ENCODE measurements around the gene CELF1. TPM values are rescaled to one million over a fixed set of nuclear protein-coding genes. Genes with fewer than 3 reads are reported as not detected.

The CELF1 gene
- total RNA-seq, 4 donors from 2014 or later, result 82.9 to 248 (median 96.7) TPM

DNA sequence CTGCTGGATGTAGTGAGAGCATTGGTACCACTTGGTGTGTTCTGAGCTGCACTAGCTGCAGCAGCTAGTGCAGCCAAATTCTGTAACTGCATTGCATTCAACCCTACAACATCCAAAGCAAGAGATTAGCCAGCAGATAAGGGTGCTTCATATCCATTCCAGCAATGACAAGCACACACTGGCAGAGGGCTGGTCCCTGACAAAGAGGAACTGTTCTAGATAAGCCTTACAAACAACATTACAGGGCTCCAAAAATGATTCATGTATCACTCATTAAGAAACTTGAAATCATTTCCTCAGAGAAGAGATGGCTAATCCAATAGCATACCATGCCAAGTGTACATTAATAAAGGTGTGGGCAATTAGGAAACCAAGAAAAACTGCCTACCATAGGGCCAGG, 75.6 kb downstream of the CELF1 start:
- TF ChIP-seq, protein P1, sequence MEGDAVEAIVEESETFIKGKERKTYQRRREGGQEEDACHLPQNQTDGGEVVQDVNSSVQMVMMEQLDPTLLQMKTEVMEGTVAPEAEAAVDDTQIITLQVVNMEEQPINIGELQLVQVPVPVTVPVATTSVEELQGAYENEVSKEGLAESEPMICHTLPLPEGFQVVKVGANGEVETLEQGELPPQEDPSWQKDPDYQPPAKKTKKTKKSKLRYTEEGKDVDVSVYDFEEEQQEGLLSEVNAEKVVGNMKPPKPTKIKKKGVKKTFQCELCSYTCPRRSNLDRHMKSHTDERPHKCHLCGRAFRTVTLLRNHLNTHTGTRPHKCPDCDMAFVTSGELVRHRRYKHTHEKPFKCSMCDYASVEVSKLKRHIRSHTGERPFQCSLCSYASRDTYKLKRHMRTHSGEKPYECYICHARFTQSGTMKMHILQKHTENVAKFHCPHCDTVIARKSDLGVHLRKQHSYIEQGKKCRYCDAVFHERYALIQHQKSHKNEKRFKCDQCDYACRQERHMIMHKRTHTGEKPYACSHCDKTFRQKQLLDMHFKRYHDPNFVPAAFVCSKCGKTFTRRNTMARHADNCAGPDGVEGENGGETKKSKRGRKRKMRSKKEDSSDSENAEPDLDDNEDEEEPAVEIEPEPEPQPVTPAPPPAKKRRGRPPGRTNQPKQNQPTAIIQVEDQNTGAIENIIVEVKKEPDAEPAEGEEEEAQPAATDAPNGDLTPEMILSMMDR (IDR thresholded peaks at IDR 0.05), result no peak
- no peak for TF ChIP-seq POLR2A (IDR thresholded peaks at IDR 0.05)
- no peak for TF ChIP-seq EP300 (IDR thresholded peaks at IDR 0.05; ENCODE audit: low read depth)
- no peak for TF ChIP-seq POLR2AphosphoS5 (IDR thresholded peaks at IDR 0.05)
- H3K4me3 ChIP-seq, result no peak overlapping the region
- no peak overlapping the region for H3K27ac ChIP-seq
- no peak for DNase-seq
- H3K36me3 ChIP-seq, result peaks cover 0 to 85% (median 40%) of the 10 kb centered on the region in 4 donors
- H3K9me3 ChIP-seq, result no peaks in the 10 kb centered on the region
- no peaks in the 10 kb centered on the region for H3K4me1 ChIP-seq
- no peaks in the 10 kb centered on the region for H3K27me3 ChIP-seq
- in situ Hi-C loops (cut with MboI; ENCODE audit: low pct_ligation_motif_present in 1 of 4, low pct_unique_long_range_greater_than_20kb in 1 of 4, low sequenced_read_pairs in 3 of 4), result no loop called here
- intact Hi-C loops (cut with DNase I; ENCODE audit: low total_unique reads), result no loop called here

DNA sequence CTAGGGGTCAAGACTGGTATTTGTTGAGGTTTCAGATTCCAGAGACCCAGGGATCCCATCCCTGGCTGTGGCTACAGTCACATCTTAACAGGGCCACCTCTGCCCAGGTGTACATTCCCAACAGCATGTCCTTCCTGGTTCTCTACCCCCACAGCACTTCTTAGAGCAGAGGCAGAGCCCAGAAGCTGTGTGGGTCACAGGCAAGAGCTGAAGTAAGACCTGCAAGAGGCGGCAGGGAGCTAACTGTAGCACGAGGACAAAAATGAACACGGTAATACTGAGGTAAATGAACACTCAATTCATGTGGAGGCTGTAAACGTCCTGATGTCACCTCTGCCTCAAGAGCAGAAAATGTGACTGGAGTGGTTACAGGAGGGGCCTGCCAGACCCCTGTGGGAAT, 82.3 kb downstream of the CELF1 start:
- in situ Hi-C loops (cut with MboI; ENCODE audit: low pct_ligation_motif_present in 1 of 4, low pct_unique_long_range_greater_than_20kb in 1 of 4, low sequenced_read_pairs in 3 of 4) (loop anchor here in 1 of 4 donors (25.0 kb wide), 1 partner anchor 92 kb away; the partner anchor contains the start of genes CELF1 and PTPMT1), intact Hi-C loops (cut with DNase I; ENCODE audit: low total_unique reads) (no loop called here)
- Histone ChIP-seq H3K4me3 (no peak overlapping the region), H3K9me3 (no peaks in the 10 kb centered on the region), H3K27me3 (no peaks in the 10 kb centered on the region), H3K27ac (peak overlapping the region in 1 of 4 donors; percentile 9), H3K36me3 (peaks cover 0 to 56% (median 23%) of the 10 kb centered on the region in 4 donors), H3K4me1 (peaks cover 11 to 41% (median 28%) of the 10 kb centered on the region in 4 donors)
- no peak for DNase-seq
- 91% methylated on average over 4 of the region's 4 CpGs; no CpG with 5 or more reads in 1 of the 2 donors for WGBS, 2 donors (ENCODE audit: low coverage in 1 of 2)
- TF ChIP-seq, protein P1 (IDR thresholded peaks at IDR 0.05), result no peak
- no peak for TF ChIP-seq POLR2AphosphoS5 (IDR thresholded peaks at IDR 0.05)
- no peak for TF ChIP-seq POLR2A (IDR thresholded peaks at IDR 0.05)
- TF ChIP-seq EP300 (IDR thresholded peaks at IDR 0.05; ENCODE audit: low read depth), result no peak

DNA sequence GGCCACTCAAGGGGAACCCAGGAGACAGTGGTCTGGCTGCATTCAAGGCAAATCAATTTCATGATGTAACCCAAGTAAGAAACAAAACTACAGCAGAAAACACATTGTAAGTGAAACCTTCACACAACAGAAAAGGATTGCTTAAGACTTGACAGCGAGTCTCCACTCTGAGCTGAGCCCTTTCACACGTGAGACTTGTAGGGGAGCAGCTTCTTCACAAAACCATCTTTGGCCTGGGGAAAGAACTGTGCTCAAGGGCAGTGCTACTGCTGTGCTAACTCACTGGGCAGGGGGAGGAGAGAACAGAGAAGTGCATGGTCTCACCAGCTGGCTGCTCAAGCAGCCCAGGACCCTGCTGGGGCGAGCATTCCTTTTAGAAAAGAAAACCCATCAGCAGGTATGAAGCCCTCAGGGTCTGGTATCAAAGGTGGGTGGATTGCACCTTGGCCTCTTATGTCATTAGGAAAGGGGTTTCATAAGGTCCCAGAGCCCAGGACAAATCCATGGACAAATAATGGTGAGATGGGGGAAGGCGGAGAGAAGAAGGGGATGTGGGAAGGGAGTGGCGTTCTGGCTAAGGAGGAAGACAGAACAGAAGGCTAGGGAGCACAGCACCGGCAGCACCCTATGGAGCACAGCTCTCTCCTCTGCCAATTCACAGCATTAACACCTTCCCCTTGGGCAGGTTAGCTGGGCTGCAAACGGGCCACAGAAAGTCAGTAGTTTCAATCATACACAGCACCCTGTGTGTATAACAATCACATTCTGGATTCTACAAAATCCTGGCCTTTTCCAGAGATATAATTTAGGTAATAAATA, 83.4 kb downstream of the CELF1 start:
- intact Hi-C loops (cut with DNase I; ENCODE audit: low total_unique reads), result no loop called here
- H3K27me3 ChIP-seq, result no peaks in the 10 kb centered on the region
- no peaks in the 10 kb centered on the region for H3K9me3 ChIP-seq
- no peak overlapping the region for H3K4me3 ChIP-seq
- H3K4me1 ChIP-seq, result peaks cover 11 to 45% (median 28%) of the 10 kb centered on the region in 4 donors
- H3K36me3 ChIP-seq, result peaks cover 0 to 47% (median 18%) of the 10 kb centered on the region in 4 donors
- no peak for DNase-seq
- WGBS, 2 donors (ENCODE audit: low coverage in 1 of 2), result 85 to 86% methylated on average over 5 to 7 of the region's 7 CpGs
- TF ChIP-seq POLR2A (IDR thresholded peaks at IDR 0.05) (no peak), POLR2AphosphoS5 (IDR thresholded peaks at IDR 0.05) (no peak), EP300 (IDR thresholded peaks at IDR 0.05; ENCODE audit: low read depth) (no peak)
- TF ChIP-seq, protein P1 (IDR thresholded peaks at IDR 0.05), result no peak
- H3K27ac ChIP-seq, result peak overlapping the region in 3 of 4 donors; percentile 5 to 75 (median 67)
- in situ Hi-C loops (cut with MboI; ENCODE audit: low pct_ligation_motif_present in 1 of 4, low pct_unique_long_range_greater_than_20kb in 1 of 4, low sequenced_read_pairs in 3 of 4), result loop anchor here in 1 of 4 donors (25.0 kb wide), 1 partner anchor 93 kb away; the partner anchor contains the start of genes CELF1 and PTPMT1

DNA sequence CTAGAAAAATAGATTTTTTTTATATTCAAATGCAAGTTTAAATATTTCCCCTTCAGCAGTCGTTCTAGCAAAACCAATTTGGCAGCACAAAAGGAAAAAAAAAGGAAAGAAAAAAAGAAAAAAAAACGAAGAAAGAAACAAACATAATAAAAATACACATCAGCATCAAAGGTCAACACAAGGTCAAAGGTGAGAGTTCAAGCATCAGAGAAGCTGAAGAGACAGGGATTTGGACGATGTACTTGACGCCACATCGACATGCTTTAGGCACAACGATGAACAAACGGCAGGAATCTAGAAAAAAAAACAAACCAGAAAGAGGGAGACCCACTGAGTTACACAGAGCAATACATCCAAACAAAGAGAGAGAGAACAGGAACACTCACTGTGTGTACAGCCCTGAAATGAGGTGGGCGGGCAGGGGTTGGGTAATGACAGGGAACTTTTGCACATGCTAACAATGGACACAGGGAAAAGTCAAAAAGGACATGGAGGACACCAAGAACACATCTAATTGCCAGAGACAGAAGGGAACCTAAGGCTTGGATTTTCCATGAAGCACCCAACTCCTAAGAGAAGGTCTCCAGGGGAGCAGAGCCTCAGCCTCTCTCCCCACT, 84.2 kb downstream of the CELF1 start:
- DNase-seq, result no peak
- TF ChIP-seq POLR2A (IDR thresholded peaks at IDR 0.05), result no peak
- TF ChIP-seq POLR2AphosphoS5 (IDR thresholded peaks at IDR 0.05), result no peak
- TF ChIP-seq, protein P1 (IDR thresholded peaks at IDR 0.05), result no peak
- no peak for TF ChIP-seq EP300 (IDR thresholded peaks at IDR 0.05; ENCODE audit: low read depth)
- no peaks in the 10 kb centered on the region for H3K27me3 ChIP-seq
- 68 to 72% methylated on average over 8 of the region's 8 CpGs for WGBS, 2 donors (ENCODE audit: low coverage in 1 of 2)
- no peak overlapping the region for H3K4me3 ChIP-seq
- peaks cover 11 to 45% (median 28%) of the 10 kb centered on the region in 4 donors for H3K4me1 ChIP-seq
- peak overlapping the region; percentile 64 to 79 (median 71) for H3K27ac ChIP-seq
- H3K9me3 ChIP-seq, result no peaks in the 10 kb centered on the region
- intact Hi-C loops (cut with DNase I; ENCODE audit: low total_unique reads), result no loop called here
- in situ Hi-C loops (cut with MboI; ENCODE audit: low pct_ligation_motif_present in 1 of 4, low pct_unique_long_range_greater_than_20kb in 1 of 4, low sequenced_read_pairs in 3 of 4), result loop anchor here in 1 of 4 donors (25.0 kb wide), 1 partner anchor 94 kb away; the partner anchor contains the start of genes CELF1 and PTPMT1
- peaks cover 0 to 38% (median 16%) of the 10 kb centered on the region in 4 donors for H3K36me3 ChIP-seq
